C4-2B (cell line): ENCODE measurements around the gene ABCG1.

ENCODE experiments used
- H3K27ac ChIP-seq: fragments of 450-650 bp; 2 replicates; pipeline ENCODE4 v1.5.1; 2017
- CTCF ChIP-seq: fragments of 450-650 bp; conservative IDR thresholded peaks from 2 replicates; pipeline ENCODE4 v1.5.1; 2017; ENCODE audit warnings: mild to moderate bottlenecking
- ZFX ChIP-seq: fragments of 450-650 bp; IDR thresholded peaks from 2 replicates; pipeline ENCODE4 v1.6.1; 2017

Gene ABCG1

DNA sequence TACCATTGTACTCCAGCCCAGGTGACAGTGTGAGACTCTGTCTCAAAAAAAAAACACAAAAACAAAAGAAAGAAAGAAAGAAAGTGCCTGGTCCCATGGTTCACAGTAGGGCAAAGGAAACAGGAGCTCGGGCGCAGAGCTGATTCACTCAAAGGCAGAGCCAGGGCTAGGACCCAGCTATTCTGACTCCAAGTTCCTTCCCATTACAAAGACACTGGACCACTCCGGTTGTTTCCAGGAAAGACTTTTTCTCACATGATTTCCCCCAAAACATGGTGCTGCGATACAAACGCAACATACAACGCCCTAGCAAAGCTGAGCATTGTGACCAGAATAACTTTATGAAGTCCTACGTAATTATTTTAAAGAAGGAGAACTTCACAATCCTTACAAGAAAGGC, 10.7 kb downstream of the ABCG1 start:
- TF ChIP-seq ZFX, result no peak
- TF ChIP-seq CTCF, result no peak
- no peak overlapping the region for H3K27ac ChIP-seq

DNA sequence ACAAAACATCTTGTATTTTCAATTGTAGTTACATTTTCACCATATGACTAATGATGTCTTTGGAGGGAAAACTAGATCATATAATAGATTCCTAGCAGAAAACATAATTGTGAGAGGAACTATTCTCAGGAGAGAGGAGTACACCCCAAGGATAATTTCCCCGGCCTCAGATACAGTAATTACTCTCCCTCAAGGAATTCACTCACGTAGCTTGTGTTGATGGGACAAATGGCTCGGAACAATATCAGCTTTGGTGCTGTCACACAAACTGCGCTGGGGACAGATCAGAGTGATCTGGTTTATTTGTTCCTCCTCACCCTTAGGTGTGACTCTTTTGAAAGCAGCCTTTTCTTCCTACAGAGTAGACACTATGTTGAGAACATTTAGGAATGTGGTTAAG, 11.2 kb downstream of the ABCG1 start:
- no peak for TF ChIP-seq CTCF
- no peak for TF ChIP-seq ZFX
- no peak overlapping the region for H3K27ac ChIP-seq

DNA sequence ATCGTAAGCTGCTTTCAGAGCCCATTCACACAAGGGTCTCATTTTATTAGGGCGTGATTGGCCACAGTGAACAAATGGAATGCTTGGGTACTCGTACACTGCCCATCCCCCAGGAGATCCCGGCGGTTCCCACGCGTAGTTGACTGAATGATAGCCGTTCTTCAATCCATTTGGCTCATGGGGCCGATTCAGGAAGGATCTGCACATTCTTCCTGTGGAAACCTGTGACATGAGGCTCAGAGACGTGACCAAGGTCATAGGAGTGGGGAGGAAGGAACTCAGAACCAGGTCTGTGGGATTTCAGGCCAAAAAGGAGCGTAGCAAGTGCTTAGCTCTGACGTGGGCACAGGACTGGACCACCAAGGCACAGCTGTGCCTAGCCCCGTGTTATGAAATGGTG, 11.7 kb downstream of the ABCG1 start:
- no peak for TF ChIP-seq CTCF
- TF ChIP-seq ZFX, result no peak
- H3K27ac ChIP-seq, result no peak overlapping the region

DNA sequence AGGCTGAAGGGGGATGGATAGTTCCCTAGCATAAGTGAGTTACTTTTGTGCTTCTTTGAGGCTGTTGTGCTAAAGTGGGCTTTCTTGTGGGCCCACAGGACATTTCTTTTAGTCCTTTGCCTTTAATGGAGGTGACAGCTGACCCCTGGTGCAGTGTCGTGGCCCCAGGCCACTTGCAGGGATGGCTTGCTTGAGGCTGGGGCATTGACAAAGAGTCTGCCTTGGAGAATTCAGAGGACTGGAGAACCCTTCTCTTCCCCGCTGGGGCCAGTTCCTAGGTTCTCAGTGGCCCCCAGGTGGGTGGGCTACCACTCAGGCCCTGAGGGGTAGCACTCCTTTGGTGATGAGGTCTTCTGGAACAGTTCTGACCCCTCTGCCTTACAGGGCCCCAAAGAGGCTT, 12.8 kb downstream of the ABCG1 start:
- TF ChIP-seq ZFX (no peak), CTCF (no peak)
- H3K27ac ChIP-seq, result no peak overlapping the region

- TF ChIP-seq ZFX (no peak), CTCF (no peak)
- H3K27ac ChIP-seq, result no peak overlapping the region
These were observed 13.4 kb downstream of the ABCG1 start for GRCh38 chr21:42232176-42232825.

- TF ChIP-seq ZFX, result no peak
- TF ChIP-seq CTCF, result no peak; the same call in 1 of the 2 replicates
- peak overlapping the region; percentile 83 for H3K27ac ChIP-seq
These were observed 14.4 kb downstream of the ABCG1 start for GRCh38 chr21:42233067-42233961.

DNA sequence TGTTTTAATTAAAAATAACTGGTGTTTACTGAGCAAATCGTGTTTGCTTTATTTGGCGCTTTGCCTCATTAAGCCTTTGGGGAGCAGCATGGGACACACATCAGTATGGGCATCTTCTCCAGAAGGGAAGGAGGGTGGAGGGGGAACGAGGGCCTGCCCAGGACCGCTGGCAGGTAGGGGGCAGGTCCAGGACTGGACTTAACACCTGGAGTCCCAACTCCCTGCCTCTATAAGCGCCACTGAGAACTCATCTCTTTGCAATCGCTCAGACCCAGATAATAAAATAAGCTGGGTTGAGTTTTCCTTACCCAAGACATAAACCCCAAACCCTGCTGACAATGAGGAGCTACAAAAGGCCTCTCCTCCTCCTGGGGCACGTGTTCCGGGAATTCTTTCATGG, 15.1 kb downstream of the ABCG1 start:
- TF ChIP-seq CTCF, result no peak
- no peak for TF ChIP-seq ZFX
- H3K27ac ChIP-seq, result peak overlapping the region; percentile 83
